HEK293T (cell line): ENCODE data around the gene CHTF8.
"Not testable (repeated sequence)": the region's sequence is repeated elsewhere in the genome, so short reads cannot be mapped to it uniquely, and the experiment has no call there.

Experiments used
- CTCF ChIA-PET: fragments of 350-600 bp; formaldehyde crosslinking; extraction: SDS; loops from one replicate; lab custom pipeline; 2021; ENCODE audit warnings: antibody characterized with exemption, inconsistent platforms; lab: Yijun Ruan, JAX
- POLR2A ChIA-PET: fragments of 350-600 bp; formaldehyde crosslinking; extraction: SDS; loops from one replicate; lab custom pipeline; 2020; ENCODE audit warnings: antibody characterized with exemption, inconsistent platforms; lab: Yijun Ruan, JAX
- DNase-seq: peaks from one replicate; pipeline ENCODE4 v3.0.0; 2012; ENCODE audit warnings: mixed read lengths; ENCODE audit errors: extremely low spot score
- ARNT ChIP-seq: fragments of 450-650 bp; IDR thresholded peaks from 2 replicates; pipeline ENCODE4 v1.6.1; 2017; ENCODE audit warnings: mild to moderate bottlenecking
- BHLHE40 ChIP-seq: fragments of 450-650 bp; IDR thresholded peaks from 2 replicates; pipeline ENCODE4 v1.6.1; 2016; ENCODE audit warnings: mild to moderate bottlenecking, moderate library complexity, borderline replicate concordance
- CTBP1 ChIP-seq: fragments of 450-650 bp; IDR thresholded peaks from 2 replicates; pipeline ENCODE4 v1.6.1; 2016; ENCODE audit warnings: borderline replicate concordance
- ELF4 ChIP-seq: fragments of 450-650 bp; IDR thresholded peaks from 2 replicates; pipeline ENCODE4 v1.6.1; 2017; ENCODE audit warnings: antibody characterized with exemption
- FOXA1 ChIP-seq: fragments of 450-650 bp; IDR thresholded peaks from 2 replicates; pipeline ENCODE4 v1.6.1; 2016; ENCODE audit warnings: mild to moderate bottlenecking
- FOXK2 ChIP-seq: fragments of 450-650 bp; IDR thresholded peaks from 2 replicates; pipeline ENCODE4 v1.6.1; 2016; ENCODE audit warnings: mild to moderate bottlenecking
- FOXM1 ChIP-seq: fragments of 450-650 bp; IDR thresholded peaks from 2 replicates; pipeline ENCODE4 v1.6.1; 2017; ENCODE audit warnings: mild to moderate bottlenecking, borderline replicate concordance
- HDGF ChIP-seq: fragments of 450-650 bp; IDR thresholded peaks from 2 replicates; pipeline ENCODE4 v1.6.1; 2017; ENCODE audit warnings: antibody characterized with exemption, borderline replicate concordance
- L3MBTL2 ChIP-seq: fragments of 450-650 bp; conservative IDR thresholded peaks from 2 replicates; pipeline ENCODE4 v1.6.1; 2016; ENCODE audit warnings: mild to moderate bottlenecking
- LEF1 ChIP-seq: fragments of 450-650 bp; IDR thresholded peaks from 2 replicates; pipeline ENCODE4 v1.6.1; 2017; ENCODE audit warnings: mild to moderate bottlenecking, borderline replicate concordance
- NFRKB ChIP-seq: fragments of 450-650 bp; IDR thresholded peaks from 2 replicates; pipeline ENCODE4 v1.6.1; 2016; ENCODE audit warnings: mild to moderate bottlenecking, moderate library complexity
- PKNOX1 ChIP-seq: fragments of 450-650 bp; IDR thresholded peaks from 2 replicates; pipeline ENCODE4 v1.6.1; 2016
- SP1 ChIP-seq: fragments of 450-650 bp; IDR thresholded peaks from 2 replicates; pipeline ENCODE4 v1.6.1; 2017
- SUZ12 ChIP-seq: fragments of 450-650 bp; IDR thresholded peaks from 2 replicates; pipeline ENCODE4 v1.6.1; 2016; ENCODE audit warnings: mild to moderate bottlenecking
- TARDBP ChIP-seq: fragments of 450-650 bp; IDR thresholded peaks from 2 replicates; pipeline ENCODE4 v1.6.1; 2016
- ZNF384 ChIP-seq: fragments of 450-650 bp; IDR thresholded peaks from 2 replicates; pipeline ENCODE4 v1.6.1; 2016

The CHTF8 gene

GRCh38 chr16:69165584-69165983 is 33.2 kb upstream of the CHTF8 start:
- ChIA-PET CTCF (no interaction called here), POLR2A (no interaction called here)

GRCh38 chr16:69160192-69160591 is 27.8 kb upstream of the CHTF8 start:
- TF ChIP-seq CTBP1 = no peak
- TF ChIP-seq BHLHE40 = no peak
- no peak for TF ChIP-seq NFRKB
- TF ChIP-seq SUZ12 = no peak
- TF ChIP-seq FOXA1 = no peak
- no peak for TF ChIP-seq L3MBTL2
- TF ChIP-seq HDGF = no peak
- no peak for TF ChIP-seq FOXK2
- no peak for TF ChIP-seq ELF4
- TF ChIP-seq LEF1 = no peak
- TF ChIP-seq FOXM1 = no peak
- TF ChIP-seq PKNOX1 = no peak
- TF ChIP-seq SP1 = no peak
- TF ChIP-seq ARNT = no peak
- TF ChIP-seq ZNF384 = no peak
- TF ChIP-seq TARDBP = no peak
- no peak for DNase-seq
- ChIA-PET POLR2A (interaction anchor here (1.0 kb wide), 1 partner anchor 30 kb away, joined by 3 read pairs; no protein-coding TSS in a partner anchor), CTCF (no interaction called here)

More at GRCh38 chr16:69165584-69165983, 33.2 kb upstream of the CHTF8 start:
- TF ChIP-seq ARNT (no peak), TARDBP (no peak), SUZ12 (no peak), FOXM1 (no peak), HDGF (no peak), LEF1 (no peak), FOXK2 (no peak), PKNOX1 (no peak), FOXA1 (no peak), ELF4 (no peak), SP1 (no peak), BHLHE40 (no peak), CTBP1 (no peak), ZNF384 (no peak), NFRKB (no peak), L3MBTL2 (no peak)
- DNase-seq = no peak

- DNase-seq = no peak
- CTCF ChIA-PET = no interaction called here
- TF ChIP-seq PKNOX1 = no peak
- TF ChIP-seq SP1 = no peak
- TF ChIP-seq TARDBP = no peak
- no peak for TF ChIP-seq FOXA1
- no peak for TF ChIP-seq ZNF384
- TF ChIP-seq FOXM1 = no peak
- TF ChIP-seq ELF4 = no peak
- TF ChIP-seq LEF1 = no peak
- TF ChIP-seq CTBP1 = no peak
- TF ChIP-seq L3MBTL2 = no peak
- no peak for TF ChIP-seq NFRKB
- TF ChIP-seq FOXK2 = no peak
- TF ChIP-seq BHLHE40 = no peak
- POLR2A ChIA-PET = interaction anchor here (1.3 kb wide), 1 partner anchor 24 kb away, joined by 3 read pairs; no protein-coding TSS in a partner anchor
These were observed 24.8 kb upstream of the CHTF8 start for GRCh38 chr16:69157196-69157595.

- ChIA-PET POLR2A (no interaction called here), CTCF (interaction anchor here (0.7 to 1.6 kb wide), 8 partner anchors 10 to 269 kb away, joined by 3 to 9 read pairs (median 4); no protein-coding TSS in a partner anchor)
- peak; percentile 71 for DNase-seq
- TF ChIP-seq L3MBTL2 (no peak), LEF1 (no peak), FOXK2 (no peak), SUZ12 (no peak)
These were observed 17.9 kb upstream of the CHTF8 start for GRCh38 chr16:69150146-69150865.

GRCh38 chr16:69149621-69150020 is 17.2 kb upstream of the CHTF8 start:
- CTCF ChIA-PET = interaction anchor here (1.1 to 1.6 kb wide), 4 partner anchors 9 to 140 kb away, joined by 4 to 9 read pairs (median 6); no protein-coding TSS in a partner anchor
- POLR2A ChIA-PET, DNase-seq: not testable (repeated sequence)

GRCh38 chr16:69145658-69146057 is 13.3 kb upstream of the CHTF8 start:
- ChIA-PET CTCF (no interaction called here), POLR2A (no interaction called here)
- no peak for DNase-seq
- TF ChIP-seq LEF1 (no peak), CTBP1 (no peak), FOXA1 (no peak), ARNT (no peak), ZNF384 (no peak), NFRKB (no peak), SP1 (no peak), ELF4 (no peak)

- POLR2A ChIA-PET = no interaction called here
- TF ChIP-seq CTBP1 (no peak), LEF1 (no peak), BHLHE40 (no peak), L3MBTL2 (no peak), ARNT (no peak), PKNOX1 (no peak), FOXK2 (no peak), TARDBP (no peak), HDGF (no peak), SUZ12 (no peak), SP1 (no peak), FOXA1 (no peak), FOXM1 (no peak), NFRKB (no peak), ZNF384 (no peak)
- CTCF ChIA-PET = no interaction called here
- peak; percentile 39 for DNase-seq
These were observed 10.7 kb upstream of the CHTF8 start for GRCh38 chr16:69143116-69143515.
